SK-N-SH treated with all-trans-retinoic acid at 6 μM for 48 hours (cell line): Measurements from ENCODE around the gene TRIM7.

ENCODE experiments used
- ARNTL ChIP-seq: fragments of 450-650 bp; formaldehyde crosslinking; IDR thresholded peaks from 2 replicates; pipeline ENCODE4 v1.5.0; 2020; ENCODE audit warnings: low read depth, mild to moderate bottlenecking, moderate library complexity, borderline replicate concordance
- BACH2 ChIP-seq: fragments of 250-450 bp; sonication (Bioruptor Pico); IDR thresholded peaks from 2 replicates; pipeline ENCODE4 v1.9.0; 2021; ENCODE audit warnings: mild to moderate bottlenecking, borderline replicate concordance
- CREB5 ChIP-seq: fragments of 250-450 bp; sonication (Bioruptor Pico); IDR thresholded peaks from 2 replicates; pipeline ENCODE4 v1.5.1; 2020; ENCODE audit warnings: low read depth, mild to moderate bottlenecking, moderate library complexity
- CSDC2 ChIP-seq: fragments of 250-450 bp; sonication (Bioruptor Pico); IDR thresholded peaks from 2 replicates; pipeline ENCODE4 v1.5.0; 2020; ENCODE audit warnings: mild to moderate bottlenecking, moderate library complexity
- GLIS3 ChIP-seq: fragments of 250-450 bp; sonication (Bioruptor Pico); IDR thresholded peaks from 2 replicates; pipeline ENCODE4 v1.5.0; 2020; ENCODE audit warnings: mild to moderate bottlenecking, moderate library complexity
- PATZ1 ChIP-seq: fragments of 250-450 bp; sonication (Bioruptor Pico); IDR thresholded peaks from 2 replicates; pipeline ENCODE4 v1.8.0; 2020; ENCODE audit warnings: mild to moderate bottlenecking, moderate library complexity, borderline replicate concordance
- POU6F1 ChIP-seq: fragments of 250-450 bp; sonication (Bioruptor Pico); IDR thresholded peaks from 2 replicates; pipeline ENCODE4 v1.8.0; 2021; ENCODE audit warnings: low read depth, mild to moderate bottlenecking, moderate library complexity, borderline replicate concordance
- PPARA ChIP-seq: fragments of 250-450 bp; sonication (Bioruptor Pico); IDR thresholded peaks from 2 replicates; pipeline ENCODE4 v1.5.0; 2020; ENCODE audit warnings: mild to moderate bottlenecking, borderline replicate concordance
- SNAI2 ChIP-seq: fragments of 250-450 bp; sonication (Bioruptor Pico); IDR thresholded peaks from 2 replicates; pipeline ENCODE4 v1.5.0; 2020; ENCODE audit warnings: mild to moderate bottlenecking, moderate library complexity
- TSHZ2 ChIP-seq: fragments of 250-450 bp; sonication (Bioruptor Pico); IDR thresholded peaks from 2 replicates; pipeline ENCODE4 v1.5.0; 2020; ENCODE audit warnings: mild to moderate bottlenecking, moderate library complexity
- ZFP3 ChIP-seq: fragments of 250-450 bp; sonication (Bioruptor Pico); IDR thresholded peaks from 2 replicates; pipeline ENCODE4 v1.5.0; 2020; ENCODE audit warnings: mild to moderate bottlenecking, moderate library complexity
- ZNF565 ChIP-seq: fragments of 450-650 bp; formaldehyde crosslinking; conservative IDR thresholded peaks from 2 replicates; pipeline ENCODE4 v1.5.0; 2020; ENCODE audit warnings: low read depth, mild to moderate bottlenecking, moderate library complexity

GRCh38 chr5:181151146-181151545 lies 53.9 kb downstream of the TRIM7 start:
- TF ChIP-seq SNAI2 (CRISPR knock-in tag): no peak
- no peak for TF ChIP-seq CREB5 (CRISPR knock-in tag)
- TF ChIP-seq POU6F1: no peak
- TF ChIP-seq PPARA (CRISPR knock-in tag): no peak
- TF ChIP-seq BACH2 (CRISPR knock-in tag): no peak
- TF ChIP-seq ZFP3: no peak
- TF ChIP-seq PATZ1 (CRISPR knock-in tag): no peak
- TF ChIP-seq GLIS3 (CRISPR knock-in tag): no peak
- TF ChIP-seq TSHZ2 (CRISPR knock-in tag): no peak
- TF ChIP-seq ARNTL: no peak
- no peak for TF ChIP-seq CSDC2
- no peak for TF ChIP-seq ZNF565
